ENCODE measurements around the gene C1QTNF8.

The C1QTNF8 gene

GRCh38 chr16:1126586-1126985 is 30.5 kb upstream of the C1QTNF8 start:
- no peak for TF ChIP-seq ZBTB7A (IDR thresholded peaks at IDR 0.05; ENCODE audit: low read depth)
- no peak for TF ChIP-seq EGR1 (IDR thresholded peaks at IDR 0.05)
- no peak for TF ChIP-seq CEBPB (IDR thresholded peaks at IDR 0.05)
- no peak for TF ChIP-seq YY1 (IDR thresholded peaks at IDR 0.05; ENCODE audit: low read depth)
- TF ChIP-seq CREB1 (IDR thresholded peaks at IDR 0.05; ENCODE audit: low read depth) = no peak
- TF ChIP-seq MAX (IDR thresholded peaks at IDR 0.05) = no peak
- no peak for TF ChIP-seq EP300 (IDR thresholded peaks at IDR 0.05; ENCODE audit: borderline replicate concordance)
- no peak for TF ChIP-seq REST (IDR thresholded peaks at IDR 0.05; ENCODE audit: low read depth)
- TF ChIP-seq NFIC (IDR thresholded peaks at IDR 0.05) = no peak
- no peak for TF ChIP-seq TAF1 (IDR thresholded peaks at IDR 0.05; ENCODE audit: low read depth)
- TF ChIP-seq TEAD4 (IDR thresholded peaks at IDR 0.05) = no peak
- TF ChIP-seq RAD21 (IDR thresholded peaks at IDR 0.05; ENCODE audit: low read depth) = no peak
- TF ChIP-seq TCF12 (IDR thresholded peaks at IDR 0.05; ENCODE audit: low read depth) = no peak
- no peak for TF ChIP-seq FOXM1 (IDR thresholded peaks at IDR 0.05; ENCODE audit: borderline replicate concordance, low read depth)
- TF ChIP-seq USF1 (IDR thresholded peaks at IDR 0.05) = no peak

GRCh38 chr16:1126044-1126443 is 30.0 kb upstream of the C1QTNF8 start:
- TF ChIP-seq CEBPB (IDR thresholded peaks at IDR 0.05) (no peak), EGR1 (IDR thresholded peaks at IDR 0.05) (no peak), TCF12 (IDR thresholded peaks at IDR 0.05; ENCODE audit: low read depth) (no peak)

GRCh38 chr16:1125471-1125870 is 29.4 kb upstream of the C1QTNF8 start:
- TF ChIP-seq ZBTB7A (IDR thresholded peaks at IDR 0.05; ENCODE audit: low read depth) (no peak), MAX (IDR thresholded peaks at IDR 0.05) (0 out of 2 replicates have a peak, but pooled peaks have one; percentile 32), EGR1 (IDR thresholded peaks at IDR 0.05) (peak; percentile 75)

GRCh38 chr16:1124795-1125194 is 28.8 kb upstream of the C1QTNF8 start:
- TF ChIP-seq TEAD4 (IDR thresholded peaks at IDR 0.05) (no peak), CREB1 (IDR thresholded peaks at IDR 0.05; ENCODE audit: low read depth) (no peak), NFIC (IDR thresholded peaks at IDR 0.05) (no peak), RAD21 (IDR thresholded peaks at IDR 0.05; ENCODE audit: low read depth) (no peak), TAF1 (IDR thresholded peaks at IDR 0.05; ENCODE audit: low read depth) (no peak), YY1 (IDR thresholded peaks at IDR 0.05; ENCODE audit: low read depth) (no peak), USF1 (IDR thresholded peaks at IDR 0.05) (no peak), MAX (IDR thresholded peaks at IDR 0.05) (no peak), CEBPB (IDR thresholded peaks at IDR 0.05) (no peak), REST (IDR thresholded peaks at IDR 0.05; ENCODE audit: low read depth) (no peak), TCF12 (IDR thresholded peaks at IDR 0.05; ENCODE audit: low read depth) (no peak), FOXM1 (IDR thresholded peaks at IDR 0.05; ENCODE audit: borderline replicate concordance, low read depth) (no peak), EGR1 (IDR thresholded peaks at IDR 0.05) (no peak), EP300 (IDR thresholded peaks at IDR 0.05; ENCODE audit: borderline replicate concordance) (no peak), ZBTB7A (IDR thresholded peaks at IDR 0.05; ENCODE audit: low read depth) (no peak)

- TF ChIP-seq CREB1 (IDR thresholded peaks at IDR 0.05; ENCODE audit: low read depth) = no peak
- TF ChIP-seq REST (IDR thresholded peaks at IDR 0.05; ENCODE audit: low read depth) = no peak
- no peak for TF ChIP-seq RAD21 (IDR thresholded peaks at IDR 0.05; ENCODE audit: low read depth)
Measured at GRCh38 chr16:1124291-1124690, 28.2 kb upstream of the C1QTNF8 start.

Data from Ishikawa (cell line).